ENCODE results near the gene CALB2. TPM values are rescaled to one million over a fixed set of nuclear protein-coding genes. Genes with fewer than 3 reads are reported as not detected.

The CALB2 gene
- total and polyA plus RNA-seq, 2 donors (not counting 1 experiment from before 2014, with no cell fraction given): not detected

- H3K4me2 ChIP-seq (replicated peaks; ENCODE audit: low read depth, low read length, poor library complexity, severe bottlenecking): no peak overlapping the region
Measured at GRCh38 chr16:71359431-71359830, 908 bp downstream of the CALB2 start.

GRCh38 chr16:71360378-71360777, 1.9 kb downstream of the CALB2 start:
- POLR2A ChIA-PET: no interaction called here
- Mint-ChIP-seq H3K4me3 (no peak overlapping the region), H3K27me3 (peaks cover 32% of the 10 kb centered on the region), H3K9me3 (ENCODE audit: insufficient read depth) (no peaks in the 10 kb centered on the region), H3K4me1 (peaks cover 5% of the 10 kb centered on the region), H3K27ac (no peak overlapping the region)
- Histone ChIP-seq H3K9ac (ENCODE audit: low read length) (no peak overlapping the region), H3K9me3 (ENCODE audit: control extremely low read depth in 1 of 3, control insufficient read depth in 2 of 3, insufficient read depth in 1 of 3, low read length in 2 of 3) (peaks cover 0 to 4% (median 0%) of the 10 kb centered on the region in 3 donors), H3K36me3 (replicated peaks in 1 of 2; ENCODE audit: control extremely low read depth in 1 of 2, control insufficient read depth in 1 of 2, extremely low read depth in 1 of 2, insufficient read depth in 2 of 2, low read length in 1 of 2) (no peaks in the 10 kb centered on the region), H3K27ac (ENCODE audit: low read length in 2 of 2) (no peak overlapping the region), H3K4me1 (ENCODE audit: control insufficient read depth in 2 of 2, insufficient read depth in 2 of 2, low read length in 2 of 2) (peaks cover 7 to 10% of the 10 kb centered on the region in 2 donors), H3K4me2 (replicated peaks; ENCODE audit: low read depth, low read length, poor library complexity, severe bottlenecking) (no peak overlapping the region), H2AFZ (ENCODE audit: insufficient read depth, low read depth, low read length, poor library complexity, severe bottlenecking) (no peak overlapping the region), H3K79me2 (ENCODE audit: control insufficient read depth, insufficient read depth, low read length) (no peaks in the 10 kb centered on the region), H4K20me1 (ENCODE audit: control insufficient read depth, insufficient read depth, low read length, poor library complexity, severe bottlenecking) (no peaks in the 10 kb centered on the region), H3K27me3 (replicated peaks in 1 of 4; ENCODE audit: control extremely low read depth in 1 of 4, control insufficient read depth in 3 of 4, insufficient read depth in 4 of 4, low read length in 3 of 4) (peaks cover 0 to 40% (median 10%) of the 10 kb centered on the region in 4 experiments), H3K4me3 (ENCODE audit: control extremely low read depth in 1 of 5, extremely low read depth in 1 of 5, insufficient read depth in 1 of 5, low read depth in 2 of 5, low read length in 4 of 5) (no peak overlapping the region)
- DNase-seq: no peak
- WGBS (ENCODE audit: insufficient coverage): 52% methylated on average over 2 of the region's 2 CpGs
- no peak for TF ChIP-seq EZH2 (IDR thresholded peaks at IDR 0.05; ENCODE audit: borderline replicate concordance, insufficient read depth, low read depth, low read length, poor library complexity, severe bottlenecking)
- TF ChIP-seq, protein P1, sequence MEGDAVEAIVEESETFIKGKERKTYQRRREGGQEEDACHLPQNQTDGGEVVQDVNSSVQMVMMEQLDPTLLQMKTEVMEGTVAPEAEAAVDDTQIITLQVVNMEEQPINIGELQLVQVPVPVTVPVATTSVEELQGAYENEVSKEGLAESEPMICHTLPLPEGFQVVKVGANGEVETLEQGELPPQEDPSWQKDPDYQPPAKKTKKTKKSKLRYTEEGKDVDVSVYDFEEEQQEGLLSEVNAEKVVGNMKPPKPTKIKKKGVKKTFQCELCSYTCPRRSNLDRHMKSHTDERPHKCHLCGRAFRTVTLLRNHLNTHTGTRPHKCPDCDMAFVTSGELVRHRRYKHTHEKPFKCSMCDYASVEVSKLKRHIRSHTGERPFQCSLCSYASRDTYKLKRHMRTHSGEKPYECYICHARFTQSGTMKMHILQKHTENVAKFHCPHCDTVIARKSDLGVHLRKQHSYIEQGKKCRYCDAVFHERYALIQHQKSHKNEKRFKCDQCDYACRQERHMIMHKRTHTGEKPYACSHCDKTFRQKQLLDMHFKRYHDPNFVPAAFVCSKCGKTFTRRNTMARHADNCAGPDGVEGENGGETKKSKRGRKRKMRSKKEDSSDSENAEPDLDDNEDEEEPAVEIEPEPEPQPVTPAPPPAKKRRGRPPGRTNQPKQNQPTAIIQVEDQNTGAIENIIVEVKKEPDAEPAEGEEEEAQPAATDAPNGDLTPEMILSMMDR (IDR thresholded peaks at IDR 0.05): no peak
- CTCF ChIA-PET: interaction anchor here (0.7 to 1.1 kb wide), 2 partner anchors 9 to 150 kb away, joined by 3 read pairs; no protein-coding TSS in a partner anchor
- intact Hi-C loops (cut with micrococcal nuclease): no loop called here
- no peak for ATAC-seq (ENCODE audit: low read depth)

More at GRCh38 chr16:71359431-71359830, 908 bp downstream of the CALB2 start:
- 92% methylated on average over 6 of the region's 6 CpGs for WGBS (ENCODE audit: insufficient coverage)
- Histone ChIP-seq H3K36me3 (replicated peaks in 1 of 2; ENCODE audit: control extremely low read depth in 1 of 2, control insufficient read depth in 1 of 2, extremely low read depth in 1 of 2, insufficient read depth in 2 of 2, low read length in 1 of 2) (no peaks in the 10 kb centered on the region), H3K9me3 (ENCODE audit: control extremely low read depth in 1 of 3, control insufficient read depth in 2 of 3, insufficient read depth in 1 of 3, low read length in 2 of 3) (peaks cover 0 to 4% (median 0%) of the 10 kb centered on the region in 3 donors), H3K9ac (ENCODE audit: low read length) (no peak overlapping the region), H2AFZ (ENCODE audit: insufficient read depth, low read depth, low read length, poor library complexity, severe bottlenecking) (no peak overlapping the region), H3K27me3 (replicated peaks in 1 of 4; ENCODE audit: control extremely low read depth in 1 of 4, control insufficient read depth in 3 of 4, insufficient read depth in 4 of 4, low read length in 3 of 4) (peaks cover 0 to 40% (median 10%) of the 10 kb centered on the region in 4 experiments), H3K4me1 (ENCODE audit: control insufficient read depth in 2 of 2, insufficient read depth in 2 of 2, low read length in 2 of 2) (peaks cover 7 to 10% of the 10 kb centered on the region in 2 donors), H3K79me2 (ENCODE audit: control insufficient read depth, insufficient read depth, low read length) (no peaks in the 10 kb centered on the region), H3K27ac (ENCODE audit: low read length in 2 of 2) (no peak overlapping the region), H3K4me3 (ENCODE audit: control extremely low read depth in 1 of 5, extremely low read depth in 1 of 5, insufficient read depth in 1 of 5, low read depth in 2 of 5, low read length in 4 of 5) (no peak overlapping the region), H4K20me1 (ENCODE audit: control insufficient read depth, insufficient read depth, low read length, poor library complexity, severe bottlenecking) (no peaks in the 10 kb centered on the region)
- H3K9me3 Mint-ChIP-seq (ENCODE audit: insufficient read depth): no peaks in the 10 kb centered on the region
- peaks cover 34% of the 10 kb centered on the region for H3K27me3 Mint-ChIP-seq
- no peak overlapping the region for H3K4me3 Mint-ChIP-seq
- TF ChIP-seq EZH2 (IDR thresholded peaks at IDR 0.05; ENCODE audit: borderline replicate concordance, insufficient read depth, low read depth, low read length, poor library complexity, severe bottlenecking): no peak
- TF ChIP-seq, protein P1 (IDR thresholded peaks at IDR 0.05): no peak
- H3K4me1 Mint-ChIP-seq: peaks cover 5% of the 10 kb centered on the region
- ChIA-PET CTCF (interaction anchor here (1.1 kb wide), 1 partner anchor 8 kb away, joined by 3 read pairs; no protein-coding TSS in a partner anchor), POLR2A (no interaction called here)
- DNase-seq (no peak), ATAC-seq (ENCODE audit: low read depth) (no peak)
- intact Hi-C loops (cut with micrococcal nuclease): no loop called here
- H3K27ac Mint-ChIP-seq: no peak overlapping the region
